Testis (tissue), 5 donors: ENCODE measurements around the gene OR8D2. TPM values are rescaled to one million over a fixed set of nuclear protein-coding genes. Genes with fewer than 3 reads are reported as not detected.

Experiments
- DNase-seq: peaks from one replicate; pipeline ENCODE4 v3.0.0-alpha.2; 2019
- H3K27ac ChIP-seq, 2 donors: fragments of 200-600 bp; sonication (generic); one replicate each; pipeline ENCODE4 v1.5.1; 2019
- H3K27me3 ChIP-seq: fragments of 200-600 bp; sonication (generic); one replicate; pipeline ENCODE4 v1.5.1; 2019
- H3K36me3 ChIP-seq: fragments of 200-600 bp; sonication (generic); one replicate; pipeline ENCODE4 v1.5.1; 2017; ENCODE audit warnings: low read depth; ENCODE audit errors: missing control alignments
- H3K4me1 ChIP-seq: fragments of 200-600 bp; sonication (generic); one replicate; pipeline ENCODE4 v1.5.1; 2019
- H3K4me3 ChIP-seq, 2 donors: fragments of 200-600 bp; sonication (generic); one replicate each; pipeline ENCODE4 v1.5.1; 2017 to 2019
- H3K9me3 ChIP-seq: fragments of 200-600 bp; sonication (generic); one replicate; pipeline ENCODE4 v1.5.1; 2017
- CTCF ChIP-seq, 3 experiments: fragments of 450-650 bp in 2 of 3; fragments of 200-600 bp in 1 of 3; sonication (generic) in 1 of 3; IDR thresholded peaks; one replicate each; pipeline ENCODE4 v1.5.1; 2016 to 2019; ENCODE audit warnings: antibody characterized with exemption in 3 of 3, mild to moderate bottlenecking in 2 of 3, moderate library complexity in 1 of 3
- POLR2A ChIP-seq: fragments of 450-650 bp; IDR thresholded peaks from one replicate; pipeline ENCODE4 v1.6.1; 2017; ENCODE audit warnings: antibody characterized with exemption, mild to moderate bottlenecking, moderate library complexity
- WGBS, 2 donors: methylation state at CpG; one replicate each; pipeline ENCODE4 v1.1.5; 2018; 5-methylcytosine and 5-hydroxymethylcytosine counted together
- intact Hi-C: fragments of 100-400 bp; cut with DNase I; formaldehyde crosslinking; loops from one replicate; pipeline ENCODE4 v1.15.1; 2023; ENCODE audit warnings: low total_unique reads
- long read RNA-seq, 2 donors: transcript quantifications; one replicate each; lab custom pipeline, GENCODE V29; 2026
- polyA plus RNA-seq: library from polyadenylated mRNA; stranded (reverse); fragments of 350-450 nt; fragmentation: Illumina TruSeq; extraction: RNeasy Lipid Tissue Mini Kit (QIAGEN cat#74804); gene quantifications from one replicate; pipeline ENCODE4 v1.2.3, GENCODE V29; 2014; ENCODE audit warnings: low read depth, low replicate concordance; ENCODE audit not compliant: insufficient read depth
- total RNA-seq, 2 donors: library from RNA; depleted of rRNA; stranded (reverse); fragments of >200 nt; gene quantifications; one replicate each; pipeline ENCODE4 v1.2.3, GENCODE V29; 2016

OR8D2 gene
- not detected for total RNA-seq
- polyA plus RNA-seq = not detected
- long read RNA-seq, donor 1 = 0 reads
- long read RNA-seq, donor 2 = 0 reads

DNA sequence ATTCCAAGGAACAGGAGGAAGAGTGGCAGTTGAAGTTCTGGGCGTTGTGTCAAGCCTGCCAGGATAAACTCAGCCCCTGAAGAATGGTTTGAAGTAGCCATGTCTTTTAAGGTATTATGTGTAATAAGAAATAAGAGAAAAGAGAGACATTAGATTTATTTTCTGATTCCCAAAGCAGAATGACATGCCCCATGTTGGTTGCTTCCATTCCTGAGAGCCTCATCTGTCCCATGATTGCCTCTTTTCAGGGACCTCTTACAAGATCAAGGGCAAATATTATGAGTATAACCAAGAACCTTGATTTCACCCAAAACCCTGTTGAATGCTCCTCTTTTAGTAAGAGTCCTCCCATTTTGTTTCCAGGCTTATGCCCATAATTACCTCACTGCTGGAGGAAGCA lies at the start of gene OR8D2:
Gene OR8D2, minus strand, starts transcription at position 101 of the 400 bp plus-strand sequence. Its CDS starts 0 bp downstream, at position 101.
- 75 to 81% methylated on average over 1 of the region's 1 CpG for WGBS, 2 donors
- intact Hi-C loops = no loop called here
- no peaks in the 10 kb centered on the region for H3K27me3 ChIP-seq
- no peak for TF ChIP-seq CTCF (IDR thresholded peaks at IDR 0.05)
- no peak for TF ChIP-seq POLR2A
- no peaks in the 10 kb centered on the region for H3K4me1 ChIP-seq
- no peaks in the 10 kb centered on the region for H3K36me3 ChIP-seq
- no peak within 1 kb of the TSS for H3K4me3 ChIP-seq
- DNase-seq = no peak
- no peak within 1 kb of the TSS for H3K27ac ChIP-seq
- no peaks in the 10 kb centered on the region for H3K9me3 ChIP-seq

GRCh38 chr11:124359566-124359965 lies 39.6 kb upstream of the OR8D2 start:
- WGBS, 2 donors = 45 to 62% methylated on average over 2 of the region's 2 CpGs
- H3K9me3 ChIP-seq = no peaks in the 10 kb centered on the region
- H3K36me3 ChIP-seq = no peaks in the 10 kb centered on the region
- H3K27ac ChIP-seq = no peak overlapping the region
- no peaks in the 10 kb centered on the region for H3K4me1 ChIP-seq
- no peak for DNase-seq
- TF ChIP-seq POLR2A (no peak), CTCF (IDR thresholded peaks at IDR 0.05) (no peak)
- H3K27me3 ChIP-seq = no peaks in the 10 kb centered on the region
- intact Hi-C loops = no loop called here
- no peak overlapping the region for H3K4me3 ChIP-seq

GRCh38 chr11:124346311-124346955 lies 26.4 kb upstream of the OR8D2 start:
- 42 to 74% methylated on average over 3 of the region's 3 CpGs for WGBS, 2 donors
- H3K27ac ChIP-seq = no peak overlapping the region
- H3K4me3 ChIP-seq = no peak overlapping the region
- TF ChIP-seq CTCF (IDR thresholded peaks at IDR 0.05) = no peak
- intact Hi-C loops = no loop called here
- H3K4me1 ChIP-seq = no peaks in the 10 kb centered on the region
- no peaks in the 10 kb centered on the region for H3K9me3 ChIP-seq
- no peaks in the 10 kb centered on the region for H3K27me3 ChIP-seq
- H3K36me3 ChIP-seq = no peaks in the 10 kb centered on the region
- DNase-seq = no peak

DNA sequence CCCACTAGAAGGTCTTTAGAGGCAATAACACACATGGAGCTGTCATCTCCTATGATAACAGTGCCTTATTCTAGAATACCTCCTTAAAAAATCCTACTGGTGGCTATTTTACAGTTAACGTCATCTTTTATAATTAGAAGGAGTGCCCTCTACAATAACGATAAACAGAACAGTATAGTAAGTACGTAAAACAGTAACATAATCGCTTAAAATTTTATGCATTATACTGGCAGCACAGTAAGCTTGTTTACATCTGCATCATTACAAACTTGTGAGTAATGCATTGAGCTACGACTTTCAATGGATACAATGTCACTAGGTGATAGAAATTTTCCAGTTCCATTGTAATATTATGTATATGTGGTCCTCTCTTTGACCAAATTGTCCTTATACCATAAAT lies 24.3 kb upstream of the OR8D2 start:
- H3K4me3 ChIP-seq = no peak overlapping the region
- no peaks in the 10 kb centered on the region for H3K27me3 ChIP-seq
- DNase-seq = no peak
- H3K4me1 ChIP-seq = no peaks in the 10 kb centered on the region
- H3K27ac ChIP-seq = no peak overlapping the region
- H3K9me3 ChIP-seq = no peaks in the 10 kb centered on the region
- WGBS, 2 donors = 85 to 87% methylated on average over 5 of the region's 5 CpGs
- TF ChIP-seq POLR2A = no peak
- TF ChIP-seq CTCF (IDR thresholded peaks at IDR 0.05) = no peak
- H3K36me3 ChIP-seq = no peaks in the 10 kb centered on the region
- intact Hi-C loops = no loop called here

- intact Hi-C loops = no loop called here
- Histone ChIP-seq H3K36me3 (no peaks in the 10 kb centered on the region), H3K27me3 (no peaks in the 10 kb centered on the region), H3K27ac (no peak overlapping the region), H3K4me3 (no peak overlapping the region), H3K4me1 (no peaks in the 10 kb centered on the region), H3K9me3 (no peaks in the 10 kb centered on the region)
- DNase-seq = no peak
- TF ChIP-seq POLR2A (no peak), CTCF (IDR thresholded peaks at IDR 0.05) (no peak)
- 65 to 78% methylated on average over 2 of the region's 2 CpGs for WGBS, 2 donors
Observed at GRCh38 chr11:124340142-124340447, 20.1 kb upstream of the OR8D2 start.
